ENCODE data around the gene SNAI1. TPM values are rescaled to one million over a fixed set of nuclear protein-coding genes. Genes with fewer than 3 reads are reported as not detected.

The SNAI1 gene
- total and polyA plus RNA-seq, 12 donors, result 0.28 to 13.2 (median 8.4) TPM

- no peaks in the 10 kb centered on the region for H3K36me3 ChIP-seq (replicated peaks in 1 of 2)
- no peaks in the 10 kb centered on the region for H3K9me3 ChIP-seq (replicated peaks in 1 of 3)
- no peaks in the 10 kb centered on the region for H3K27me3 ChIP-seq
Observed at GRCh38 chr20:50020288-50020687, 37.5 kb downstream of the SNAI1 start.

GRCh38 chr20:50022676-50023075 lies 39.9 kb downstream of the SNAI1 start:
- 88 to 96% (median 90%) methylated on average over 6 of the region's 6 CpGs for WGBS, 4 donors
- intact Hi-C loops (cut with DNase I), result no loop called here

More at GRCh38 chr20:50020288-50020687, 37.5 kb downstream of the SNAI1 start:
- peak in 1 of 7 donors; percentile 42 for DNase-seq
- Histone ChIP-seq H3K27ac (peak overlapping the region in 2 of 5 donors; percentile 26 to 50), H3K4me1 (replicated peaks in 1 of 2) (peaks cover 0 to 11% of the 10 kb centered on the region in 2 donors), H3K4me3 (no peak overlapping the region)
- intact Hi-C loops (cut with DNase I), result no loop called here
- 30 to 48% (median 34%) methylated on average over 3 of the region's 3 CpGs for WGBS, 4 donors
- TF ChIP-seq POLR2A (IDR thresholded peaks at IDR 0.05), result no peak
- TF ChIP-seq CTCF (IDR thresholded peaks at IDR 0.05), result no peak

DNA sequence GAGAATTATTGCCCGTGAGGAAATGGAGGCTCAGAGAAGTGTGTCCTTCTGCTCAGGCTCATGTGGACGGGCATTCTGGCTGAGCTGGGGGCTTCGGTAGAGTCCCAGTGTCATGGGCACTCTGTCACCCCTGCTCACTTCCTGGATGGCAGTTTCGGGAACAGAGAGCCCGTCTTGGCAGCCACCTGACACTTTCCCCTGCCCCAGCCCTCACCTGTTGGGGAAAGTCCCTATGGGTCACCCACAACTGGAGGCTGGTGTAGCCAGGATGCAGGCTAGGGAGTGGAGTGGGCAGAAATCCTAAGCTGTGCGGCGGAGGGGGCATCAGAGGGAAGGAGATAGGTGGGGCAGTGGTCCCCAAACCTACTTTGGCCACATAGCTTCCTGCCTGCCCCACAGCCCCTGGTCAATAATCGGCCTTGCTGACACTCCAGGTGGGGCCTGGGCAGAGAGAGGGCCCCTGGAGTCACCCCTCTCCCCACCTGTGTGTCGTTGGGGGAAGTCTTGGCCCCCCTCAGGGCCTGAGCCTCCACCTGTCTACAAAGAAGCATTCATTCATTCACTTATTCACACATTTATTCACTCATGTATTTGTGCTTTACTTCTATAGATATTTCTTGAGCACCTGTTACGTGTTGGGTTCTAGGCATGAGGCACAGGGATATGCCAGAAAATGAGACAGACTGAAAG lies 40.5 kb downstream of the SNAI1 start:
- Histone ChIP-seq H3K27me3 (no peaks in the 10 kb centered on the region), H3K36me3 (replicated peaks in 1 of 2) (no peaks in the 10 kb centered on the region), H3K4me3 (no peak overlapping the region), H3K9me3 (replicated peaks in 1 of 3) (no peaks in the 10 kb centered on the region), H3K27ac (no peak overlapping the region), H3K4me1 (replicated peaks in 1 of 2) (peaks cover 13 to 28% of the 10 kb centered on the region in 2 donors)
- intact Hi-C loops (cut with DNase I), result no loop called here
- no peak for DNase-seq
- 72 to 85% (median 78%) methylated on average over 7 to 10 of the region's 10 CpGs for WGBS, 4 donors
- TF ChIP-seq CTCF (IDR thresholded peaks at IDR 0.05) (no peak), POLR2A (IDR thresholded peaks at IDR 0.05) (no peak)

More at GRCh38 chr20:50022676-50023075, 39.9 kb downstream of the SNAI1 start:
- no peak overlapping the region for H3K4me3 ChIP-seq
- TF ChIP-seq CTCF (IDR thresholded peaks at IDR 0.05), result no peak
- TF ChIP-seq POLR2A (IDR thresholded peaks at IDR 0.05), result no peak
- H3K9me3 ChIP-seq (replicated peaks in 1 of 3), result no peaks in the 10 kb centered on the region
- no peak for DNase-seq
- H3K27me3 ChIP-seq, result no peaks in the 10 kb centered on the region
- H3K27ac ChIP-seq, result no peak overlapping the region
- no peaks in the 10 kb centered on the region for H3K36me3 ChIP-seq (replicated peaks in 1 of 2)
- peaks cover 7 to 26% of the 10 kb centered on the region in 2 donors for H3K4me1 ChIP-seq (replicated peaks in 1 of 2)

DNA sequence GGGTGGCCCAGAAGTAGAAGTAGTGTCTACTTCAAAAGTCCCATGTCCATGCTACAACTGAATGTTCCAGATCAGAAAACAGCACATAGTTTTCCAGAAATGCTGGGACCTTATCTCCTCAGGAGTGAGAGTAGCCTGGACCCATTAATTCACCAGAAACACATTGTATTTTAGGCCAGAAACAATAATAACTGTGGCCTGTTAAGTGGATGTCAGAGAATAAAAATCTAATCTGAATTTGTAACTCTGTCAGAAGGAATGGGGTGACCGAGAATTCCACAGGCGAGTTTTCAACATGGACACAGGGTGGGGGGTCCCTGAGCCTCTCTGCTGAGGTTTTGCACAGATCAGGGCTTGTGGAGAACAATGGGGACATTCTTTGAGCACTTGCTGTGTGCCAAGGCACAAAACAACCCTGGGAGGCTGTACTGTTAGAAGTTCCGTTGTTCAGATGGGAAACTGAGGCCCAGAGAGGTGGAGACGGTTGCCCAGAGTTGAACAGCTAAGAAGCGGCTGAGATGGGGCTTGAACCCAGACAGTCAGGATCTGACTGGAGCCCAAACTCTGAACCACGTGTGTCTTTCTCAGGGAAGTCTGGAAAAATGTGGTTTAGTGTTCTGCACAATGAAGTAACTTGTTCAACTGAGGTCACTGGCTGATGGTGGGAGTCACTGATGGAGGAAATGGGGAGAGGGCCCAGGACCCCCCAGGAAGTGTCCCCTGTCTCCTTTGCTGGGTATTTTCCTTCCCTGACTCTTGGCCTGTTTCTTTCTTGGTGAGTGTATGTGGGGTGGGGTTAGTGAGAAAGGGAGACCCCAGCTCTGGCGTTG lies 44.2 kb downstream of the SNAI1 start:
- WGBS, 4 donors, result 79 to 84% (median 81%) methylated on average over 7 of the region's 7 CpGs
- Histone ChIP-seq H3K36me3 (replicated peaks in 1 of 2) (no peaks in the 10 kb centered on the region), H3K4me1 (replicated peaks in 1 of 2) (peaks cover 26 to 44% of the 10 kb centered on the region in 2 donors), H3K4me3 (no peak overlapping the region), H3K27me3 (no peaks in the 10 kb centered on the region), H3K9me3 (replicated peaks in 1 of 3) (no peaks in the 10 kb centered on the region), H3K27ac (peak overlapping the region in 3 of 5 donors; percentile 3 to 92 (median 67))
- DNase-seq, result no peak
- TF ChIP-seq POLR2A (IDR thresholded peaks at IDR 0.05), result no peak
- TF ChIP-seq CTCF (IDR thresholded peaks at IDR 0.05), result no peak
- intact Hi-C loops (cut with DNase I), result no loop called here
